IPS-NIHi11 (cell line): ENCODE measurements around the gene OR10G7.
"Not testable (repeated sequence)": the region's sequence is repeated elsewhere in the genome, so short reads cannot be mapped to it uniquely, and the experiment has no call there.

Source experiments
- DNase-seq: peaks from one replicate; pipeline ENCODE4 v3.0.0; 2012; ENCODE audit warnings: mixed read lengths, low spot score

The OR10G7 gene

DNA sequence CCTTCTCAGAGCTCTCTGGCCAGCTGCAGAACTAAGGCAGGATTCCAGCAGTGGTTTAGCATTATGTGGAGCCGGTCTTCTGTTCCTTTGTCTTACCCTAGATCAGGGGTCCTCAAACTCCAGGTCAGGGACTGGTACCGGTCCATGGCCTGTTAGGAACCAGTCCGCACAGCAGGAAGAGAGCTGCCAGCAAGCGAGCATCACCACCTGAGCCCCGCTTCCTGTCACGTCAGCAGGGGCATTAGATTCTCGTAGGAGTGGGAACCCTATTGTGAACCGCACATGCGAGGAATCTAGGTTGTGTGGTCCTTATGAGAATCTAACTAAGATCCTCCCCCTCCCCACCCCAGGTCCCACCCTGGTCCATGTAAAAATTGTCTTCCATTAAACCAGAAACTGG, 1.6 kb downstream of the OR10G7 start:
- DNase-seq: no peak

DNA sequence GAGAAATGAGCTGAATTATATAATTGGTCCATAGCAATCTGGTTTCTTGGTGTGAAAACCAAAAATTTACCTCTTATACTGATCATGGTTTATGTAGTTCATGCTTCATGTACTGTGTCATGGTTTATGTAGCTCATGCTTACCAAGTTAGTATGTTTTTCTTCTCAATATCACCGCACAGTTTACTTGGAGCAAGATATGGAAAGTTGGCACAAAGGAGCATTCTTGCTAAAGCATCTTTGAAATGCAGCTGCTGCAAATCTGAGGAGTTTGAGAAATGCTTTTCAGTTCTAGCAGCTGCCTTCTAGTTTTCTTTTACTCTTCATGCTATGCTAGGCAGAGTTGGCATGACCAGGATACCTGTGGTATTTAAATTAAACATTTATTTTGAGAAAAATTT, 4.5 kb downstream of the OR10G7 start:
- DNase-seq: no peak

DNA sequence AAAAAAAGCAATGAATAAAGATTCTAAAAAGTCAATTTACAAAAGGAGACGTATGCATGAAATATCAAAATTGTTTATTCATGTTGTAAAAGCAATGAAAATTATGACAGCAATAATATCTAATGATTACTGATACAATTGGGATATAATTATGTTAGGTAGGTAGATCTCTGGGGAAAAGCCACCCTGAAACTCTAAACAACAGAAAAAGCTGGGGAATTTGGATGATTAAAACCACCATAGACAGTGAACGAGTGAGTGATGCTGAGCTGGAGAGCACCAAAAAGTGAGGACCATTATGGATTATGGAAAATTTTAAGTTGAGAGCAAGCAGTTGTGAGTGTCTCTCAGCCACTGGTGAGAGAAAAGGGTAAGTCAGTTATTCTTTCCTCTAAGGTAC, 14.6 kb downstream of the OR10G7 start, which contains the start of gene OR10G8:
TSS of gene OR10G8 (plus strand) at position 301 of the 400 bp plus-strand sequence. CDS start 2,825 bp downstream, outside the sequence.
- no peak for DNase-seq

DNA sequence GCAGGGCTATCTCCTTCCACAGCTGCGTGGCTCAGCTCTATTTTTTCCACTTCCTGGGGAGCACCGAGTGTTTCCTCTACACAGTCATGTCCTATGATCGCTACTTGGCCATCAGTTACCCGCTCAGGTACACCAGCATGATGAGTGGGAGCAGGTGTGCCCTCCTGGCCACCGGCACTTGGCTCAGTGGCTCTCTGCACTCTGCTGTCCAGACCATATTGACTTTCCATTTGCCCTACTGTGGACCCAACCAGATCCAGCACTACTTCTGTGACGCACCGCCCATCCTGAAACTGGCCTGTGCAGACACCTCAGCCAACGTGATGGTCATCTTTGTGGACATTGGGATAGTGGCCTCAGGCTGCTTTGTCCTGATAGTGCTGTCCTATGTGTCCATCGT, 25.3 kb downstream of the OR10G7 start:
- DNase-seq: not testable (repeated sequence)

DNA sequence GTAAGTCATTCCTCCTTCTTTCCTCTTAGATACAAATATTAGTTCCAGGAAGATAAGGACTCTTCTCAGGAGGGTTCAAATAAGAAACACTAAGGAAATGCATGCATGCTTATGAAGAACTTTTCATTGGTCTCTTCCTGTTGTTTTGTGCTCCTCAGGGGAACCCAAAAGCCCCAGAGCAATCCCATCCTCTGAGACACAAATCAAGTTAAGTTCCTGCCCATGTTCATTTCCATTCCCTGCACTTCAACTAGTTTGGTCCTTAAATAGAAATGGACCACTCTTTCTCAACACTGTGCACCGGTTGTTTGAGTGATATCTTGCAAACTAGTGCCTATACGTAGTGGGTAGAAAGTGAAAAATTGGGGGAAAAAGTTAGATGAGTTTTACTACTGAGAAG, 28.4 kb downstream of the OR10G7 start, which contains the start of gene OR10G4:
TSS of gene OR10G4 (plus strand) at position 301 of the 400 bp plus-strand sequence. CDS start 2,578 bp downstream, outside the sequence.
- DNase-seq: no peak

DNA sequence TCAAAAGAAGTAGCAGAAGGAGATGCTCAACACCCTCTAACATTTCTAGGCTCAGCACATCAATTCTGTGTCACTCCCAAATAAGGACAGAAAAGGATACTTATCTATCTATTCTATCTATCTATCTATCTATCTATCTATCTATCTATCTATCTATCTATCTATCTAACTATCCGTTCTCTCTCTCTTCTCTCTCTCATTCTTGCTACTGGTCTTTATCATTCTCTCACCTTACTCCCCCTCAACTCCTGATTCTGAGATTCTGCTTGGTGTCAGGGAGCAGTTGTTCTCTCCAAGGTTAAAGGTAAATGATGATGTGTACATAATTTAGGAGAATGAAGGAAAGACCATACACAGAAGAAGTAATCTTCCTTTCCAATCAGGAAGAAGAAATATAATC, 46.0 kb downstream of the OR10G7 start, which contains the start of gene OR10G6:
TSS of gene OR10G6 (minus strand) at position 43 of the 400 bp plus-strand sequence. CDS start at position 43, 0 bp downstream.
- no peak for DNase-seq
